Thyroid gland (tissue), 4 donors: ENCODE results near the gene MGAT5B. TPM values are rescaled to one million over a fixed set of nuclear protein-coding genes. Genes with fewer than 3 reads are reported as not detected.

Source experiments
- DNase-seq, 2 donors: peaks; one replicate each; pipeline ENCODE4 v3.0.0-alpha.2; 2019
- H3K27ac ChIP-seq, 3 donors: fragments of 200-600 bp; sonication (generic); 1 replicate in 2 of 3; 2 replicates in 1 of 3; pipeline ENCODE4 v1.5.1; 2016 to 2019; ENCODE audit warnings: mild to moderate bottlenecking in 1 of 3, moderate library complexity in 1 of 3
- H3K27me3 ChIP-seq: fragments of 200-600 bp; sonication (generic); one replicate; pipeline ENCODE4 v1.5.1; 2019
- H3K36me3 ChIP-seq, 2 donors: fragments of 200-600 bp; sonication (generic); one replicate each; pipeline ENCODE4 v1.5.1; 2016 to 2019
- H3K4me1 ChIP-seq, 2 donors: fragments of 200-600 bp; sonication (generic); one replicate each; pipeline ENCODE4 v1.5.1; 2017 to 2019
- H3K4me3 ChIP-seq, 3 donors: fragments of 200-600 bp; sonication (generic); replicated peaks in 1 of 3; 1 replicate in 2 of 3; 2 replicates in 1 of 3; pipeline ENCODE4 v1.5.1; 2016; ENCODE audit warnings: mild to moderate bottlenecking in 1 of 3
- H3K9me3 ChIP-seq: fragments of 200-600 bp; sonication (generic); one replicate; pipeline ENCODE4 v1.5.1; 2017
- POLR2A ChIP-seq, 2 donors: fragments of 450-650 bp; IDR thresholded peaks; one replicate each; pipeline ENCODE4 v1.6.1; 2017; ENCODE audit warnings: antibody characterized with exemption in 2 of 2, mild to moderate bottlenecking in 2 of 2, moderate library complexity in 1 of 2
- WGBS, 2 donors: methylation state at CpG; one replicate each; pipeline ENCODE4 v1.1.5; 2017; 5-methylcytosine and 5-hydroxymethylcytosine counted together
- intact Hi-C: fragments of 100-400 bp; cut with DNase I; formaldehyde crosslinking; loops from one replicate; pipeline ENCODE4 v1.15.1; 2023
- total RNA-seq, 4 donors: library from RNA; depleted of rRNA; stranded (reverse); fragments of >200 nt; gene quantifications; one replicate each; pipeline ENCODE4 v1.2.3, GENCODE V29; 2016
- TF ChIP-seq, protein P1 (sequence below), 6 experiments: fragments of 200-600 bp in 3 of 6; fragments of 450-650 bp in 3 of 6; sonication (generic) in 3 of 6; IDR thresholded peaks; one replicate each; pipeline ENCODE4 v1.5.1; 2016 to 2019; ENCODE audit warnings: antibody characterized with exemption in 6 of 6, mild to moderate bottlenecking in 2 of 6, inconsistent platforms in 1 of 6, moderate library complexity in 1 of 6

MGAT5B gene
- total RNA-seq, 4 donors from 2014 or later: 0.22 to 7.4 (median 0.73) TPM; not detected in 1

DNA sequence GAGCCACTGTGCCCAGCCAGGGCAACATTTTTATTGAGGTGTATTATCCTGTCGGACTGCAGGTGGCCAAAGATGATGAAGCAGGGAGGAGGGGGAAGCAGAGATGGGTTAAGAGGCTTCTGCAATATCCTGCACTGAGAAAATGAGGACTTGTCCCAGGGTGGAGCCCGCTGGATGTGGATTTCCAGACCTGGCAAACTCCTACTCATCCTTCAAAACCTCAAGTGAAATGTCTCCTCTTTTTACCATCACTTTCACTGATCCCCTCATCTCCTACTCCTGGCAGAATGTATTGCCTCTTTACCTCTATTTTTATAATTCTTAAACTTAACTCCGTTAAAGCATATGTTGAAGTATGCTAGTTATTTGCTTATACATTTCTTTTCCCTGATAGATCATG, 60.9 kb downstream of the MGAT5B start:
- TF ChIP-seq, protein P1, sequence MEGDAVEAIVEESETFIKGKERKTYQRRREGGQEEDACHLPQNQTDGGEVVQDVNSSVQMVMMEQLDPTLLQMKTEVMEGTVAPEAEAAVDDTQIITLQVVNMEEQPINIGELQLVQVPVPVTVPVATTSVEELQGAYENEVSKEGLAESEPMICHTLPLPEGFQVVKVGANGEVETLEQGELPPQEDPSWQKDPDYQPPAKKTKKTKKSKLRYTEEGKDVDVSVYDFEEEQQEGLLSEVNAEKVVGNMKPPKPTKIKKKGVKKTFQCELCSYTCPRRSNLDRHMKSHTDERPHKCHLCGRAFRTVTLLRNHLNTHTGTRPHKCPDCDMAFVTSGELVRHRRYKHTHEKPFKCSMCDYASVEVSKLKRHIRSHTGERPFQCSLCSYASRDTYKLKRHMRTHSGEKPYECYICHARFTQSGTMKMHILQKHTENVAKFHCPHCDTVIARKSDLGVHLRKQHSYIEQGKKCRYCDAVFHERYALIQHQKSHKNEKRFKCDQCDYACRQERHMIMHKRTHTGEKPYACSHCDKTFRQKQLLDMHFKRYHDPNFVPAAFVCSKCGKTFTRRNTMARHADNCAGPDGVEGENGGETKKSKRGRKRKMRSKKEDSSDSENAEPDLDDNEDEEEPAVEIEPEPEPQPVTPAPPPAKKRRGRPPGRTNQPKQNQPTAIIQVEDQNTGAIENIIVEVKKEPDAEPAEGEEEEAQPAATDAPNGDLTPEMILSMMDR (IDR thresholded peaks at IDR 0.05): no peak
- TF ChIP-seq POLR2A (IDR thresholded peaks at IDR 0.05): no peak
- Histone ChIP-seq H3K27me3 (no peaks in the 10 kb centered on the region), H3K4me3 (no peak overlapping the region)

DNA sequence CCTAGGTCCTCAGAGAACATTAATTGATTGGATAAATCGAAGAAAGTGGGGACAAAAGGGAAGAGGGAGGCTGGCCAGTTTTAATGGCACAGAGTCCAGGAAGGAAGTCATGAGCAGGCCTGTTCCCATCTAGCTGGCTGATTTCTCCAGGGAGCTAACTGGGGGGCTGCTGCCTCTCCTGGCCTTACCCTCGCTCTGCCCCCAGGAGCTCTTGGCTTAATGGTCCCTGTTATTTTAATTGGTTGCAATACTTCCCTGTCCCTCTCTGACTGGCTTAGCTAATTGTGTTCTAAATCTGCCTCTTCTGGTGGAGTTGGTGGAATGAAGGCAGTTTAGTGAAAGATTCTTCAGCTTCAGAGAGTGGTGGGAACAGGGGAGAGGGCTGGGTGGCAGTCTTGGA, 61.4 kb downstream of the MGAT5B start:
- WGBS, 2 donors: 71 to 72% methylated on average over 2 of the region's 2 CpGs
- Histone ChIP-seq H3K9me3 (no peaks in the 10 kb centered on the region), H3K27me3 (no peaks in the 10 kb centered on the region), H3K27ac (no peak overlapping the region), H3K4me3 (no peak overlapping the region), H3K36me3 (no peaks in the 10 kb centered on the region), H3K4me1 (no peaks in the 10 kb centered on the region)
- TF ChIP-seq, protein P1 (IDR thresholded peaks at IDR 0.05): no peak
- no peak for TF ChIP-seq POLR2A (IDR thresholded peaks at IDR 0.05)
- DNase-seq: no peak
- intact Hi-C loops: no loop called here

More for the DNA sequence above, 60.9 kb downstream of the MGAT5B start:
- intact Hi-C loops: no loop called here
- 88 to 89% methylated on average over 3 of the region's 3 CpGs for WGBS, 2 donors
- Histone ChIP-seq H3K9me3 (no peaks in the 10 kb centered on the region), H3K36me3 (no peaks in the 10 kb centered on the region), H3K27ac (no peak overlapping the region), H3K4me1 (no peaks in the 10 kb centered on the region)
- DNase-seq: no peak

DNA sequence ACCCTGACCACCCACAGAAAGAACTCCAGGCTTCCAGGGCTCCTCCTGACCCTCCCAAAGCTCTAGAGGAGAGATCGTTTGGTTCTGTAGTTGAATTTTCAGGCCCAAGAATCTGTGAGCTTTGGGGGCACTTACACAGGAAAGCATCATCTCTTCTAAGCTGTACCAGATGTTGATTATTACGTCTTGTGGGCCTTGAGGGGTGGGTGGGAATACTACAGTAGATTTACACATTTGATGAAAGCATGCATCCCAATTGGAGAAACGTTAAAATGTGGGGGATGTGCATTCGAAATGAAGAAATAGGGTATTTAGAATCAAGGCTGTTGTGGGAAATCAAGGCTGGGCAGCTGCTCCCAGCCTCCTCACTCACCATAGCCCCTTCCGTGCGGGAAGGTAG, 61.9 kb downstream of the MGAT5B start:
- H3K9me3 ChIP-seq: no peaks in the 10 kb centered on the region
- H3K27ac ChIP-seq: no peak overlapping the region
- 80 to 83% methylated on average over 6 of the region's 6 CpGs for WGBS, 2 donors
- no peaks in the 10 kb centered on the region for H3K27me3 ChIP-seq
- TF ChIP-seq, protein P1 (IDR thresholded peaks at IDR 0.05): no peak
- TF ChIP-seq POLR2A (IDR thresholded peaks at IDR 0.05): no peak
- H3K4me1 ChIP-seq: no peaks in the 10 kb centered on the region
- intact Hi-C loops: no loop called here
- no peak overlapping the region for H3K4me3 ChIP-seq
- DNase-seq: no peak
- no peaks in the 10 kb centered on the region for H3K36me3 ChIP-seq

DNA sequence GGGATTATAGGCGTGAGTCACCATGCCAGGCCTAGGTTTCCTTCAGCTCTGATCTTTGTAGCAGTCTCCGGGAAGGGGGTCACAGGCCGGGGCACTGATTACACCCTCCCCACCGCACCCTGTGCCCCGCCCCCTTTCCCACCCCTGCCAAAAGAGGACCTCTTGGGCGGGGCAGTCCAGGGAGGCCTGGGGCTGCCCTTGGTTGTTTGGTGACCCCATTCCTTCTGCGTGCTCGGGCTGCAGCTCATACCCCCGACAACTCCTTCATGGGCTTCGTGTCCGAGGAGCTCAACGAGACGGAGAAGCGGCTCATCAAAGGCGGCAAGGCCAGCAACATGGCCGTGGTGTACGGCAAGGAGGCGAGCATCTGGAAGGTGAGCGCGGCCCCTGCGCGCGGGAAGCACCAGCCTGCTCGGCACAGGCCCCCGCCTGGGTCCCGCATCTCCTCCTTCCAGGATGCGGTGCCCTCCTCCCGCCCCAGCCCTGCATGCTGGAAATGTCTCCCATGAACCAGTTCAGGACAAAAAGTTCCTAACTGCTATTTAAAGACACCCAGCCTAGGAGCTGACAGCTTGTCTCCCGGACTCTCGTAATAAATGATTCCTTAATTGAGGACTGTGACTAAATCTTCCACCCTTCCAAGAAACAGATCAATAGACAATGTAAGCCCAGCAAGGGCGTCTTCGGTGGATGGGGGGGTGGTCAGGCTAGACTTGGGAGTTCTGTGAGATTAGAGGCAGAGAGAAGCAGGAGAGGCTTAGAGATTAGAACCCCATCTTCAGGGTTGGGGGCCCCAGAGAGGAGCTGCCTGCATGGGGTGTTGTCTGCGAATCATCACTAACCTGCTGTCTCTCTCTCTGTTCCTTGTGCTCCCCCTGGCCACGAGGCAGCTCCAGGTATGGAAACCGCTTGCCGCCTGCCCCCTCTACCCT, 64.5 kb downstream of the MGAT5B start:
- DNase-seq: no peak
- no peak overlapping the region for H3K27ac ChIP-seq
- H3K9me3 ChIP-seq: no peaks in the 10 kb centered on the region
- 91% methylated on average over 36 of the region's 36 CpGs for WGBS, 2 donors
- H3K27me3 ChIP-seq: no peaks in the 10 kb centered on the region
- H3K4me3 ChIP-seq: no peak overlapping the region
- no peaks in the 10 kb centered on the region for H3K36me3 ChIP-seq
- intact Hi-C loops: no loop called here
- no peaks in the 10 kb centered on the region for H3K4me1 ChIP-seq
- TF ChIP-seq, protein P1 (IDR thresholded peaks at IDR 0.05): no peak
- no peak for TF ChIP-seq POLR2A (IDR thresholded peaks at IDR 0.05)
